H9 (cell line): ENCODE measurements around the gene GALNS. TPM values are rescaled to one million over a fixed set of nuclear protein-coding genes. Genes with fewer than 3 reads are reported as not detected.

Experiments
- DNase-seq: peaks from one replicate; pipeline ENCODE4 v3.0.0-alpha.2; 2017
- H2AFZ ChIP-seq: one replicate; pipeline ENCODE4 v1.6.1; 2013; ENCODE audit warnings: mild to moderate bottlenecking, low read length, control low read depth, moderate library complexity
- H2AK5ac ChIP-seq: 2 replicates; pipeline ENCODE4 v1.6.1; 2013; ENCODE audit warnings: low read length, control low read depth, mixed read lengths; ENCODE audit not compliant: insufficient read length
- H2BK120ac ChIP-seq: one replicate; pipeline ENCODE4 v1.6.1; 2013; ENCODE audit warnings: low read depth, mild to moderate bottlenecking, low read length, control low read depth, inconsistent platforms; ENCODE audit not compliant: poor library complexity, severe bottlenecking
- H2BK12ac ChIP-seq: 2 replicates; pipeline ENCODE4 v1.6.1; 2013; ENCODE audit warnings: low read length, control low read depth, mixed read lengths, low read depth; ENCODE audit not compliant: insufficient read length
- H2BK15ac ChIP-seq: 2 replicates; pipeline ENCODE4 v1.6.1; 2013; ENCODE audit warnings: low read depth, low read length, control low read depth
- H2BK20ac ChIP-seq: one replicate; pipeline ENCODE4 v1.6.1; 2013; ENCODE audit warnings: low read depth, mild to moderate bottlenecking, low read length, control low read depth, inconsistent platforms; ENCODE audit not compliant: poor library complexity, severe bottlenecking
- H2BK5ac ChIP-seq: 2 replicates; pipeline ENCODE4 v1.6.1; 2013; ENCODE audit warnings: low read length, control low read depth, mixed read lengths; ENCODE audit not compliant: insufficient read length
- H3K14ac ChIP-seq: 2 replicates; pipeline ENCODE4 v1.6.1; 2013; ENCODE audit warnings: low read length, control low read depth; ENCODE audit not compliant: insufficient read depth
- H3K18ac ChIP-seq: 2 replicates; pipeline ENCODE4 v1.6.1; 2013; ENCODE audit warnings: low read depth, mild to moderate bottlenecking, mixed read lengths, low read length, control low read depth; ENCODE audit not compliant: insufficient read length
- H3K23ac ChIP-seq: 2 replicates; pipeline ENCODE4 v1.6.1; 2013; ENCODE audit warnings: low read length, control low read depth, mixed read lengths, low read depth; ENCODE audit not compliant: insufficient read length
- H3K23me2 ChIP-seq: 2 replicates; pipeline ENCODE4 v1.6.1; 2013; ENCODE audit warnings: low read depth, mild to moderate bottlenecking, mixed read lengths, low read length, control low read depth; ENCODE audit not compliant: insufficient read length, poor library complexity, severe bottlenecking
- H3K27ac ChIP-seq: 2 replicates; pipeline ENCODE4 v1.5.1; 2013; ENCODE audit warnings: low read length, control low read depth, mixed read lengths, low read depth; ENCODE audit not compliant: insufficient read length
- H3K27me3 ChIP-seq: 2 replicates; pipeline ENCODE4 v1.6.1; 2013; ENCODE audit warnings: low read length, control low read depth, inconsistent platforms; ENCODE audit not compliant: insufficient read depth
- H3K4ac ChIP-seq: 2 replicates; pipeline ENCODE4 v1.6.1; 2013; ENCODE audit warnings: low read depth, mild to moderate bottlenecking, control low read depth, inconsistent platforms, low read length, moderate library complexity
- H3K4me1 ChIP-seq: 2 replicates; pipeline ENCODE4 v1.6.1; 2013; ENCODE audit warnings: low read length, control low read depth, inconsistent platforms; ENCODE audit not compliant: insufficient read depth
- H3K4me2 ChIP-seq: 2 replicates; pipeline ENCODE4 v1.6.1; 2013; ENCODE audit warnings: low read length, control low read depth, mixed read lengths; ENCODE audit not compliant: insufficient read length, insufficient read depth
- H3K56ac ChIP-seq: 2 replicates; pipeline ENCODE4 v1.6.1; 2013; ENCODE audit warnings: low read depth, mild to moderate bottlenecking, mixed read lengths, low read length, control low read depth; ENCODE audit not compliant: insufficient read length
- H3K79me1 ChIP-seq: 2 replicates; pipeline ENCODE4 v1.6.1; 2013; ENCODE audit warnings: low read depth, mild to moderate bottlenecking, moderate library complexity, low read length, control low read depth, inconsistent platforms; ENCODE audit not compliant: insufficient read depth, poor library complexity, severe bottlenecking
- H3K79me2 ChIP-seq: 2 replicates; pipeline ENCODE4 v1.6.1; 2013; ENCODE audit warnings: low read length, control low read depth, inconsistent platforms; ENCODE audit not compliant: insufficient read depth
- H3K9ac ChIP-seq: 2 replicates; pipeline ENCODE4 v1.6.1; 2013; ENCODE audit warnings: low read length, control low read depth, mixed read lengths; ENCODE audit not compliant: insufficient read length; ENCODE audit errors: extremely low read depth
- H3K9me3 ChIP-seq: one replicate; pipeline ENCODE4 v1.6.1; 2013; ENCODE audit warnings: low read depth, low read length, inconsistent platforms; ENCODE audit not compliant: control insufficient read depth
- H3T11ph ChIP-seq: one replicate; pipeline ENCODE4 v1.6.1; 2013; ENCODE audit warnings: mild to moderate bottlenecking, low read length, control low read depth, inconsistent platforms
- H4K20me1 ChIP-seq: one replicate; pipeline ENCODE4 v1.6.1; 2013; ENCODE audit not compliant: control insufficient read depth, insufficient read length, insufficient read depth
- H4K5ac ChIP-seq: 2 replicates; pipeline ENCODE4 v1.6.1; 2013; ENCODE audit warnings: low read depth, mild to moderate bottlenecking, mixed read lengths, low read length, control low read depth; ENCODE audit not compliant: insufficient read length
- H4K8ac ChIP-seq: replicated peaks from 2 replicates; pipeline ENCODE4 v1.6.1; 2013; ENCODE audit warnings: low read length, control low read depth, mixed read lengths, low read depth; ENCODE audit not compliant: insufficient read length
- H4K91ac ChIP-seq: 2 replicates; pipeline ENCODE4 v1.6.1; 2013; ENCODE audit warnings: low read depth, mild to moderate bottlenecking, moderate library complexity, mixed read lengths, low read length, control low read depth; ENCODE audit not compliant: insufficient read length
- H3K27ac Mint-ChIP-seq, 3 experiments: 2 replicates in 2 of 3; 3 replicates in 1 of 3; pipeline ENCODE4 v1.8.0; 2020 to 2021; ENCODE audit warnings: mixed read lengths in 3 of 3, mild to moderate bottlenecking in 1 of 3, moderate library complexity in 1 of 3
- H3K27me3 Mint-ChIP-seq: 2 replicates; pipeline ENCODE4 v1.8.0; 2021; ENCODE audit warnings: low read depth, mild to moderate bottlenecking, moderate library complexity, mixed read lengths
- H3K36me3 Mint-ChIP-seq, 3 experiments: 2 replicates in 2 of 3; 3 replicates in 1 of 3; pipeline ENCODE4 v1.8.0; 2020 to 2021; ENCODE audit warnings: low read depth in 3 of 3, mixed read lengths in 3 of 3; ENCODE audit not compliant: insufficient read depth in 1 of 3
- H3K4me1 Mint-ChIP-seq, 2 experiments: 2 replicates each; pipeline ENCODE4 v1.8.0; 2020; ENCODE audit warnings: mixed read lengths in 2 of 2
- H3K4me3 Mint-ChIP-seq, 2 experiments: 2 replicates in 1 of 2; 3 replicates in 1 of 2; pipeline ENCODE4 v1.8.0; 2020 to 2021; ENCODE audit warnings: mild to moderate bottlenecking in 2 of 2, mixed read lengths in 2 of 2, moderate library complexity in 1 of 2
- H3K9me3 Mint-ChIP-seq, 2 experiments: 2 replicates in 1 of 2; 3 replicates in 1 of 2; pipeline ENCODE4 v1.8.0; 2020; ENCODE audit warnings: mild to moderate bottlenecking in 2 of 2, mixed read lengths in 2 of 2, moderate library complexity in 1 of 2
- CTCF ChIP-seq: fragments of 200-600 bp; sonication (generic); conservative IDR thresholded peaks from 3 replicates; pipeline ENCODE4 v1.8.0; 2021; ENCODE audit warnings: antibody characterized with exemption, mild to moderate bottlenecking
- WGBS: extraction: QIAGEN DNeasy Blood & Tissue Kit; methylation state at CpG from one replicate; pipeline ENCODE4 v1.1.7; 2013; ENCODE audit warnings: missing lambda C conversion rate, low lambda C conversion rate, mixed read lengths; ENCODE audit not compliant: insufficient read length; ENCODE audit errors: extremely low coverage; 5-methylcytosine and 5-hydroxymethylcytosine counted together
- total RNA-seq: library from RNA; stranded (reverse); gene quantifications from 2 replicates; pipeline ENCODE4 v1.2.1, GENCODE V29; 2021

Gene GALNS
- total RNA-seq, 1 experiment from 2014 or later: 20.3 TPM

DNA sequence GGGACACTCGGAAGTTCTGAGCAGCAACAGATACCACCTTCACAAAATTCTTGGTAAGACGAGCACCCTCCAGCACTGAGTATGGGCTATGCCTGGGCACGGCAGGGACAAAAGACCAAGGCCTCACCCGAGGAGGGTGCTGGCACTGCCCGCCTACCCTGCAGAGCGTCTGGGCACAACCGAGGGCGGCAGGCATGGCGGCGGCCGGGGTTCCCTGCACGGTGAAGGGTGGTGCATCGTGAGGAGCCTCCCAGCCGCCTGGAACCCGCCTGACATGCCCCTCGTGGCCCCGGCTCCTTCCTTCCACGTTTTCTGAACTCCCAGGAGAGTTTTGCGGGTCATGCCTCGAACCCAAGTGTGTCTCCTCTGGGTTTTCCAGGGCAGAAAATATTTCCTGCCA lies 18.9 kb downstream of the GALNS start:
- Histone ChIP-seq H3K79me2 (no peaks in the 10 kb centered on the region), H3K4ac (no peak overlapping the region), H2BK5ac (no peak overlapping the region), H3K4me1 (no peaks in the 10 kb centered on the region), H2BK20ac (no peak overlapping the region), H2BK120ac (no peak overlapping the region), H4K5ac (no peak overlapping the region), H3K18ac (no peak overlapping the region), H3K79me1 (no peaks in the 10 kb centered on the region), H2AFZ (no peak overlapping the region), H4K8ac (no peak overlapping the region), H3K56ac (no peak overlapping the region), H3K23ac (no peak overlapping the region), H3K9ac (no peak overlapping the region), H3K27ac (no peak overlapping the region), H2BK15ac (no peak overlapping the region), H2BK12ac (no peak overlapping the region), H4K20me1 (no peaks in the 10 kb centered on the region), H3K23me2 (no peaks in the 10 kb centered on the region), H3K27me3 (no peaks in the 10 kb centered on the region), H3K4me2 (no peak overlapping the region), H4K91ac (no peak overlapping the region), H3T11ph (no peak overlapping the region), H3K14ac (no peak overlapping the region), H3K9me3 (no peaks in the 10 kb centered on the region), H2AK5ac (no peak overlapping the region)
- Mint-ChIP-seq H3K4me3 (no peak overlapping the region), H3K36me3 (peaks cover 4 to 16% (median 13%) of the 10 kb centered on the region in 3 experiments; a peak in 6 of 7 replicates), H3K9me3 (no peaks in the 10 kb centered on the region), H3K4me1 (no peaks in the 10 kb centered on the region), H3K27me3 (no peaks in the 10 kb centered on the region), H3K27ac (no peak overlapping the region)
- WGBS: no CpG with 5 or more reads among the region's 20 CpGs
- TF ChIP-seq CTCF: no peak
- no peak for DNase-seq
